Measurements from ENCODE around the gene NKX2-1.

Gene NKX2-1

GRCh38 chr14:36517242-36518030 is 2.6 kb downstream of the NKX2-1 start:
- no peak for DNase-seq (ENCODE audit: low spot score)

- DNase-seq (ENCODE audit: low spot score) = no peak
Measured at GRCh38 chr14:36516719-36517241, 3.3 kb downstream of the NKX2-1 start.

GRCh38 chr14:36515896-36516718 is 3.9 kb downstream of the NKX2-1 start:
- DNase-seq (ENCODE audit: low spot score) = no peak

DNA sequence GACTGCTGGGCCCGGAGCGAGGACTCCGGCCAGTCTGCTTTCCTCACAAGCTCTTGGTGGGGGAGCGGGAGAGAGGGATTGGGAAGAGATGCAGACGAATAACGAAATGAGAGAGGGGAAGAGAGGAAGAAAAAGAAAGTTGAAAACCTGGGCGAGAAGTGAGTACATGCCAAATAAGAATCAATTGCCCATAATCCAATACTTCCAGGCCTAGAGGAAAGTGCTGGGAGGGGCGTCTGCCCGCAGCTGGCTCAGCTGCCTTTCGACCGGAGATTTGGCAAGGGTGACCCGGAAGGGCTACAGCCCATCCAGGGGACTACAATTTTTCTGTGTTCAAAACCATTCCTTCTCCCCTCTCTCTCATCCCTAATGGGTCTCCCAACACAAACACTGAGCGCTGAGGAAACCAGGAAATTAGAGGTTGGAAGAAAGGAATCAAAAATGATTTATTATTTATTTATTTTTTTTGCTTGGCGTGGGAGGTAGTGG is 4.9 kb downstream of the NKX2-1 start:
- DNase-seq (ENCODE audit: low spot score) = no peak

GRCh38 chr14:36514278-36515104 is 5.5 kb downstream of the NKX2-1 start:
- no peak for DNase-seq (ENCODE audit: low spot score)

GRCh38 chr14:36513451-36514277 is 6.4 kb downstream of the NKX2-1 start:
- DNase-seq (ENCODE audit: low spot score) = no peak

DNA sequence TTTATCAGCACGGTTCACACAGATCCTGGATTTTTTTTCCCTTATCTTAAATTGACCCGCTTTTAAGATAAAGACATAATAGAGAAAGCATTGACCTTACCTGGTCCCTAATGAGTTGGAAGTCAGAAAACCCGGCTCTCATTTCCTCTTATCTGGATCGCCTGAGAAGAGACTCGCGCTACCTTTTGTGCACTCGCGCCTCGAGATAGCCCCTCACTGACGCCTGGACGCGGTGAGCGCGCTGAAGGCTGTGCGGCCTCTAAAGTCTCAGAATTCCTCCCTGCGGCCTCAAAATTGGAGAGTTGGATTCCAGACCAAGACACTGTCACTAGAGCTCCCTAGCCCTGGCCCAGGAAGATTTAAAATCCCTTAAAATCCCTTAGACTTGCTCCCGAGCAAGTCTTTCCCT is 7.0 kb downstream of the NKX2-1 start:
- DNase-seq (ENCODE audit: low spot score) = no peak

DNA sequence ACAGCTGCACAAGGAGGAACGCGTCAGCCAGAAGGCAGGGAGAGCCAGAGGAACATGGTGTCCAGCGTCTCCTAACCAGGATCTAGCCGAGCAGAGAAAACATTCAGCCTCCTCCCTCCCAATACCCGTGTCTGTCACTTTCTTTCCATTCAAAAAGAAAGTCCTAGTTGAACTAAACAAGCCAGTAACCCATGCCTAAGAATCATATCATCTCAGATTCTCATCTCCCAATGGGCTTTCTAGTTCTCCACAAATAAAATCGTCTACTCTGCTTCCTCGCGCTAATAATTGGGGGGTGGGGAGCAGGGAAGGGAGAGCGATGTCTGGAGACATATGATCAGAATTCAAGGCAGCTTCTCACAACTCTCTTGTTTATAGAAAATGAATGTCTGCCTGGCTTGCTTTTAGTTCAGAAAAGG is 7.4 kb downstream of the NKX2-1 start:
- no peak for DNase-seq (ENCODE audit: low spot score)

DNA sequence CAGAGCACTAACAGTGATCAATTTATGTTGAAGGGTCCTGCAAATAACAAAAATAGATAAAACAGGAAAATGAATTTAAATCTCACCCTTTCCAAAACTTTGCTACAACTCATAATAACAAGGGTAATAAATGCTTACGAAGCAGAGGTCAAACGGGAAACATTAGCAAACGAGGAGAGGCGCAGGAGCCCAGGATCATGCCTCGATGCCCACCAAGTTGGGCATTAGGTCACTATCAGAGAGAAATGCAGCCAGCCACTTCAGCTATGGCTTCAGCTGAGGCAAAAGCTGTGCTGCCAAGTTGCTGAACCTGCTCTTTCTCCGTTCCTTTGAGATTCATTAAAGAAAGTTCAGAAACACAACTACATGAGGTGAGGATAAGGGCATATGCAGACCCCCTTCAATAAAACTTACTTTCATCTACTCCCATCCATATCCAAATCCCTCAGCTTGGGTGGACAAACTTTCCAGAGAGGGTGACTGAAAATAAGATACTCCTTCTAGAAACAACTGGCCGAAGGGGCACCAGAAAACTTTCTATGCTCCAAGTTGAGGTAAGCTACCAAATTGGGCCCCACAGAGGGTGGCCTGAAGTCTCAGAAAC is 7.9 kb downstream of the NKX2-1 start:
- no peak for DNase-seq (ENCODE audit: low spot score)

DNA sequence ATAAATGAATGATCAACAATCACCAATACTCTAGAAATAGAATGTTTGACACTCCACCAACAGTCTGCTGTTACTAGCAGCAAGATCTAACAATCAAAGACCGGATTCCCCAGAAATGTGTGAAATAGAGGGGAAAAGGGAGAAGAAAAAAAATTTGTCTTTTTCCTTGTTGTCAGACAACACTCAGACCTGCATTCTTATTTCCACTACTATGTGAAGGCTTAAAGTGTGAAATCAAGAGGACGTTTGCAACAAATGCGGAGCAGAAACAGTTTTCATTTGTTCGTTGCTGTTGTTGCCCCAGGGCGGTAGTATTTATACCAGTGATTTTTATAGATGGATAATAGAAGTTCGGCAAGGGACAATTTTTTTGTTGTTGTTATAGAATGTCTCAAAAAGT is 9.2 kb downstream of the NKX2-1 start:
- no peak for DNase-seq (ENCODE audit: low spot score)

DNA sequence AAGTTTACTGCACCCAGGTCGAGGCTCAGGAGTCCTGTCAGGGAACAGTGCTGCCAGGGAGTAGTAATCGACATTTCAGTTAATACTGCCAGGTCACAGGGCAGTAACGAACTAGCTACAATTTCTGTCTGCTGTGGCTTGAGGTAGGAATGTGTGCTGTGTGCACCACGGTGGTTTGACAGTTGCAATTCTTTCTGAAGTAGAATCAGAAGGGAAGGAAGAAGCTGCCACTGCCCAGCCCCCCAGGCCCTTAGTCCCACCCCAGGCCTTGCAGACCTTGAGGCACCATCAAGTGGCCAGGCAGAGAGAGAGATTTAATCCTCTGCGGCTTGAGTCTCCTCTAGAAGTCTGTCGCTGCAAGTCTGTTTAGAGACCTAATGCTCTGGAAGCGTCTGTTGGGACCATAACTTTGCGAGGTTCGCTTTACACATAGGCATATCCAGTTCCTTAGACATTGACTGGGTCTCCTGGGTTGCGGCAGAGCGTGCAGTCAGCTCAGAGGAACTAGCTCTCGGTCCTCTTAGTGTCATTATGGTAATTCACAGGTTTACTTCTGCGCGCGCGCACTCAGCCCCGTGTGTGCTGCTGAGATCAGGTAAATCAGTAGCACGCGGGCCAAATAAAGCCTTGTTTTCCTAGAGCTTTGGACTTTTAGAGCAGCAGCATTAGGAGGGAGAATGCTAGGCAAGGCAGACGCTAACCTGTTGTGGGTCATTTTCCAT is 9.8 kb downstream of the NKX2-1 start:
- no peak for DNase-seq (ENCODE audit: low spot score)

DNA sequence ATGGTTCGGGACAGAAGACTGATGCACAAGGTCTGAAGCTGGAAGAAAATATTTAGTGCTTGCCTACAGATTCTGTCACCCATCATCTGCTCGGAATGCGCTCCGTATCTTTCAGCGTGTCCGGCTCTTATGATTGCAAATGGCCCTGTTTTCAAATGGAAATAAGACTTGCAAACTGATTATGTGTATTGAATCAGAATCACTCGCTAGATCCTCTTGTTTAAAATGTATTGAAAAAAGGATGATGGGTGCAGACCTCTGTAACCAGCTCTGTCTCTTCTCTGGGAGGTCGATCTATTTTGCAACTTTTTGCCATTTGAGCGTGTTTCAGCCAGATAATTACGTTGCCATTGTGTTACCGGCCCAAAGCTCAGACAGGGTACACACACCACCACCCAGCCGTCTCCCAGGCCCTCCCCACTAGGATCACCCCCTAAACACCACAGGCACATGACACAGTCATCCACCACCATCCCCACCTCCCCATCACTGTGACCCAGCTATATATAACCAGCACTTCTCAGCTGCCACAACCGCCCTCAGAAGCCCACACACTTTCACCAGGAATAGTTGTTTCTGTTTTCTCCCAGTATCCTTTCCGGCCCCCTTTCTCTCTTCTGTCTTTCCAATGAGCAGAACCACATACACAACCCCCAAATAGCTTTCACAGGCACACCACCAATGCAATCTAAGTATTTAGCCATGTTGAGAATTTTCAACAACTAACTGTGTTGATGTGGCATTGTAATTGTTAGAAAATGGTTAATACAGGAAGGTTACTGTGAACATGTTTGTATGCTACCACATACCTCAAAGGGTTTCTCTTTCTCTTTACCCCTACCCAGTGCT is 10.7 kb downstream of the NKX2-1 start:
- DNase-seq (ENCODE audit: low spot score) = no peak

- no peak for DNase-seq (ENCODE audit: low spot score)
Measured at GRCh38 chr14:36508418-36509068, 11.5 kb downstream of the NKX2-1 start.

GRCh38 chr14:36507847-36508417 is 12.1 kb downstream of the NKX2-1 start:
- no peak for DNase-seq (ENCODE audit: low spot score)

DNA sequence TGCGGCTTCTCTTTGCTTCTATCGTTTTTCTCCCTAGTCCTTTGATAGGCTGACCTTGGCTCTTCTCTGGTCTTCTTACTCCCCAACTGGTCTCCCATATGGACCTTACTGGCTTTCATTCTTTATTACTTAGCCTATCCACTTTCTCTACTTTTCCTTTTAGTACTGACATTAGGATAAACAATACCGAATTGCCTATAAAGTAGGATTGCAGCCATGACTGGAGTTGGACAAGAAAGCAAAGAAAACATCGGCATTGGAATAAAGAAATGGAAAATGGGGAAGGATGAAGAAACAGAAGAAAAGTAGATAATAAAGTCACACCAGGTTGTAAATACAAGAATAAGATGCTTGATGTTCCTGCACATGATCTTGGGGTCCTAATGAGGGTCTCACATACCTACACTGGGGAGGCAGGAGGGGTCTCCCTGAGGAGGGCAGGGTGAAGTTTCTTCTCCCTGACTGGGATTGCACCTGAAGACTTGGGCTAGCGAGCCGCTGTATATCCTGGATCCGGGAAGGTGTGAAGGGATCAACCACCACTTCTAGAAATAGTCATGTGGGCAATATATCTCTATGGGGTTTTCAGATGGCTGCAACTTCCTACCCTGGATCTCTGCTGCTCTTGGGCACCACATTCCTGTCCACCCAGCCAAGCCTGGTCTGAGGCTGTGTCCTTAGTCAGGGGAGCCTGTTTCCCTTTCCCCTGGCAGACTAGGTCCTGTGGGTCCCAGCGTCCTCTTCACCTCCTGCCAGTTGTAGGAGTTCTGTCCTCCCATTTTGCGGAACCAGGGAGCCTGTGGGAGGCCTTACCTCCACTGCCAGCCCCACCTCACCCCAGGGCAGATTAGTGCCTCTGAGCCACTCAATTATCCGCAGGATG is 13.1 kb downstream of the NKX2-1 start:
- no peak for DNase-seq (ENCODE audit: low spot score)

DNA sequence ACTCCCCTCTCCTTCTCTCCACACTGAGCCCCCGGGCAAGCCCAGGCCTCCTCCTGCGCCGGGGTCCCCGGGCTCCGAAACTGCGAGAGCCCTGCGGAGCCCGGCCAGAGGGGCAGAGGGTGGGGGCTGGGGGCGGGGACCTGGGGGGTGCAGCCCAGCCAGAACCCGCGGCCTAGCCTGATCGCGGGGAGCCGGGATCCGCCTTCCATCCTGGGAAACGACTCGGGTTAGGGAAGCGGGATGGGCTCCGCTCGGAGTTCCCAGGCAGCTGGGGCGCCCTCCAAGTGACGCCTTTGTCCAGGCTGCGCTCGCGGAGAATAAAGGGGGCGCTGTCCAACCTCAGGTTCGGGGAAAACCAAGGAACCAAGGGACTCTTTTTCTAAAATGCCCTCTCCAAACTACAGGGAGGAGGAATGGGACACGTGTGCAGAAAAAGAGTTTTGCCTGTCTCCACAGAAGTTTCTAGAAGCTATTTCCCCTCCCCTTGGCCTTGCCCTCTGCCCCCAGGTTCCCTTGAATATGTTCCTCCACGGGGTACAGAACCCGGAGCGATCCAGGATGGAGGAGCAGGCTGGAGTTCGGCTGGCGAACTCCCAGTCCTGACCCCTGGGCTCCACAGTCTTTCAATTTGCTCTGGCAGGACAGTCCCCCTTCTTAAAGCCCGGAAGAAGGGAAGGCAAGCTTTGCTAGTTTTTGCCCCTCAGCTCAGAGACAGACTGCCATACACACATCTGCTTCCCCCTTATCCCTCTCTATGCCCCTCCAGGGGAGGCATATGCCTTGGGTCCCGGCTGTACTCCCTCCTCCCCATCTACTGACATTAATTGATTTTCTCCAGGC is 13.9 kb downstream of the NKX2-1 start:
- DNase-seq (ENCODE audit: low spot score) = no peak

Measured in CD4-positive, alpha-beta T cell treated with Interleukin-2 at 100 ng/mL for 4 hours (primary cell).